ENCODE data around the gene NAGLU. TPM values are rescaled to one million over a fixed set of nuclear protein-coding genes. Genes with fewer than 3 reads are reported as not detected.

The NAGLU gene
- total and polyA plus RNA-seq, 2 experiments from 2014 or later, result 39.4 to 68.1 TPM

DNA sequence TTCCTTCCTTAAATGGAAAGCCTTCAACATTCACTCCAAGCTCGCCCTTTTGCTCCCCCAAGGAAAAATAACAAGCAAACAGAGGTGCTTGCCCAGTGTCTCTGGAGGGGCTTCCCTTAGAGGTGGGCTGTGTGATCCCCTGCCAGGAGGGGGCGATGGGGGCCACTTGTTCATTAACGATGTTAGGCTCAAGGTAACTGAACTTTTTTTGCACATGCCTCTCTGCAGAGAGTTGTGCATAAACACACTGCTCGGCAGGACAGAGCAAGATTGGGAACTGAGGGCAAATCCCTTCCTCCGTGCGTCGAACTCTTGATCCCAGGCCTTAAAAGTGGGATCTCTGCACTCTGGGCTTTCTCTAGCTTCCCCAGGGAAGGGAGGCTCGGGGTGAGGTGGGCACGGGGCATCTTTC is 15.5 kb upstream of the NAGLU start:
- Histone ChIP-seq H3K27me3 (replicated peaks; ENCODE audit: insufficient read depth) (no peaks in the 10 kb centered on the region), H3K9ac (peak overlapping the region; percentile 83), H3K36me3 (ENCODE audit: low read depth) (no peaks in the 10 kb centered on the region), H3K9me3 (ENCODE audit: low read depth) (no peaks in the 10 kb centered on the region), H3K79me2 (ENCODE audit: insufficient read depth) (no peaks in the 10 kb centered on the region), H3F3A (ENCODE audit: insufficient read depth) (peaks cover 78% of the 10 kb centered on the region), H3K27ac (peak overlapping the region; percentile 99), H2AFZ (no peak overlapping the region), H3K4me1 (ENCODE audit: insufficient read depth) (peaks cover 71% of the 10 kb centered on the region), H3K4me2 (ENCODE audit: unreplicated experiment) (peak overlapping the region; percentile 74), H4K20me1 (ENCODE audit: insufficient read depth) (no peaks in the 10 kb centered on the region), H3K4me3 (peak overlapping the region; percentile 43), H3K9me2 (ENCODE audit: insufficient read depth) (no peaks in the 10 kb centered on the region)
- WGBS, 2 experiments (ENCODE audit: low coverage in 1 of 2, low lambda C conversion rate in 2 of 2, missing lambda C conversion rate in 2 of 2), result 6 to 13% methylated on average over 8 to 9 of the region's 9 CpGs
- TF ChIP-seq EZH2 (IDR thresholded peaks at IDR 0.05; ENCODE audit: insufficient read depth, poor library complexity, severe bottlenecking), result no peak
- TF ChIP-seq EZH2phosphoT487 (IDR thresholded peaks at IDR 0.05; ENCODE audit: insufficient read depth, low read depth), result no peak
- DNase-seq, result peak; percentile 50
- in situ Hi-C loops (cut with MboI), result loop anchor here (10.0 kb wide), 1 partner anchor 196 kb away; no protein-coding TSS in a partner anchor

DNA sequence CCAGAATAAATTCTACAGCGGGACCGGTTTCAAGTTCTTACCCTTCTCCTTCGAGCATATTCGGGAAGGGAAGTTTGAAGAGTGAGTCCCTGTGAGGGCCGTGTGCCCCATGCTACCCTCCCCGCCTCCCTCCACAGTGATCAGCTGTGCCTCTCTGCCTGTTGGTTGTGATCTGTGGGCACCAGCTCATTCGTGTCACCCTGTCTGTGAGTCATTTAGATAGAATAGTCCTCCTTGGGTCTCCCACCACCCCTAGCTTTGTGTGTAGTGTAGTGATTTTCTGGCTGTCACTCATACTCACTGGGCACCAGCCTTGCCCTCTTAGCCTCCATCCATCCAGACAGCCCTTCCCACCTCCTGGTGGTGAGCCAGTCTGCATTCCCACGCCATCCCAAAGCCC is 15.0 kb upstream of the NAGLU start:
- peak overlapping the region; percentile 83 for H3K9ac ChIP-seq
- in situ Hi-C loops (cut with MboI), result loop anchor here (10.0 kb wide), 1 partner anchor 196 kb away; no protein-coding TSS in a partner anchor
- H3K36me3 ChIP-seq (ENCODE audit: low read depth), result no peaks in the 10 kb centered on the region
- no peaks in the 10 kb centered on the region for H3K27me3 ChIP-seq (replicated peaks; ENCODE audit: insufficient read depth)
- peaks cover 78% of the 10 kb centered on the region for H3F3A ChIP-seq (ENCODE audit: insufficient read depth)
- H3K79me2 ChIP-seq (ENCODE audit: insufficient read depth), result no peaks in the 10 kb centered on the region
- no peak for TF ChIP-seq EZH2 (IDR thresholded peaks at IDR 0.05; ENCODE audit: insufficient read depth, poor library complexity, severe bottlenecking)
- no peak for TF ChIP-seq EZH2phosphoT487 (IDR thresholded peaks at IDR 0.05; ENCODE audit: insufficient read depth, low read depth)
- H3K9me2 ChIP-seq (ENCODE audit: insufficient read depth), result no peaks in the 10 kb centered on the region
- 22 to 23% methylated on average over 8 of the region's 8 CpGs for WGBS, 2 experiments (ENCODE audit: low coverage in 1 of 2, low lambda C conversion rate in 2 of 2, missing lambda C conversion rate in 2 of 2)
- peaks cover 76% of the 10 kb centered on the region for H3K4me1 ChIP-seq (ENCODE audit: insufficient read depth)
- H3K4me2 ChIP-seq (ENCODE audit: unreplicated experiment), result peak overlapping the region; percentile 74
- H3K4me3 ChIP-seq, result peak overlapping the region; percentile 43; the same call in 1 of the 2 replicates
- H3K27ac ChIP-seq, result peak overlapping the region; percentile 99
- H3K9me3 ChIP-seq (ENCODE audit: low read depth), result no peaks in the 10 kb centered on the region
- no peaks in the 10 kb centered on the region for H4K20me1 ChIP-seq (ENCODE audit: insufficient read depth)
- peak; percentile 47 for DNase-seq
- H2AFZ ChIP-seq, result no peak overlapping the region

DNA sequence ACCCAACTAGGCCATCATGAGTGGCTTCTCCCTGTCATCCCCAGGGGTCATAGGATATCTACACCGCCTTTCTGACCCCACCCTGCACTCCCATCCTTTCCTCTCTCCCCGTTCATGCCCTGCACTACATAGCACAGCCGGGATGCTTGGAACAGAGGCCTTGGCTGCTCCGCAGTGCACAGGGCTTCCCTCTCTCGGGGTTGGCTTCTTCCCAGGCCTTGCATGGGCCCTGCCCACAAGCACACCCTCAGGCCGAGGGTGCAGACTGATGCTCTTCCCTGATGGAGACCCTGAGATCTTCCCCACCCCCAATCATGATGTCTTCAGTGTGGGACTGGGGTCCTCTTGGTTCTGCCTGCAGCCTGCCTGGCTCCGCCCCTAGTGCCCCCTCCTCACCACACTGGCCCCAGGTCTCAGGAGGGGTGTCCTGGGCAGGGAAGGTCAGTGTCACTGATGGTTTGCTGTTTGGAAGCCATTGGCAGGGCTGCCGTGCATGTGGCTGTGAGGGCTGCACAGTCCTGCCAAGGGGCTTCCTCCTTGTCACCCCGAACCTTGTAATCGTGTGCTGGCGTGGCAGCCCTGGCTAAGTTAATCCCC is 14.3 kb upstream of the NAGLU start:
- in situ Hi-C loops (cut with MboI), result loop anchor here (10.0 kb wide), 1 partner anchor 197 kb away; no protein-coding TSS in a partner anchor
- no peaks in the 10 kb centered on the region for H3K27me3 ChIP-seq (replicated peaks; ENCODE audit: insufficient read depth)
- H3K4me2 ChIP-seq (ENCODE audit: unreplicated experiment), result peak overlapping the region; percentile 74
- peaks cover 81% of the 10 kb centered on the region for H3F3A ChIP-seq (ENCODE audit: insufficient read depth)
- WGBS, 2 experiments (ENCODE audit: low coverage in 1 of 2, low lambda C conversion rate in 2 of 2, missing lambda C conversion rate in 2 of 2), result 42 to 49% methylated on average over 11 of the region's 11 CpGs
- no peaks in the 10 kb centered on the region for H4K20me1 ChIP-seq (ENCODE audit: insufficient read depth)
- no peaks in the 10 kb centered on the region for H3K36me3 ChIP-seq (ENCODE audit: low read depth)
- DNase-seq, result peak; percentile 51
- H3K9me2 ChIP-seq (ENCODE audit: insufficient read depth), result no peaks in the 10 kb centered on the region
- H3K27ac ChIP-seq, result peak overlapping the region; percentile 99
- no peak overlapping the region for H2AFZ ChIP-seq
- H3K4me1 ChIP-seq (ENCODE audit: insufficient read depth), result peaks cover 83% of the 10 kb centered on the region
- H3K9ac ChIP-seq, result peak overlapping the region; percentile 83
- TF ChIP-seq EZH2 (IDR thresholded peaks at IDR 0.05; ENCODE audit: insufficient read depth, poor library complexity, severe bottlenecking), result no peak
- no peak for TF ChIP-seq EZH2phosphoT487 (IDR thresholded peaks at IDR 0.05; ENCODE audit: insufficient read depth, low read depth)
- H3K9me3 ChIP-seq (ENCODE audit: low read depth), result no peaks in the 10 kb centered on the region
- no peak overlapping the region for H3K4me3 ChIP-seq
- no peaks in the 10 kb centered on the region for H3K79me2 ChIP-seq (ENCODE audit: insufficient read depth)

DNA sequence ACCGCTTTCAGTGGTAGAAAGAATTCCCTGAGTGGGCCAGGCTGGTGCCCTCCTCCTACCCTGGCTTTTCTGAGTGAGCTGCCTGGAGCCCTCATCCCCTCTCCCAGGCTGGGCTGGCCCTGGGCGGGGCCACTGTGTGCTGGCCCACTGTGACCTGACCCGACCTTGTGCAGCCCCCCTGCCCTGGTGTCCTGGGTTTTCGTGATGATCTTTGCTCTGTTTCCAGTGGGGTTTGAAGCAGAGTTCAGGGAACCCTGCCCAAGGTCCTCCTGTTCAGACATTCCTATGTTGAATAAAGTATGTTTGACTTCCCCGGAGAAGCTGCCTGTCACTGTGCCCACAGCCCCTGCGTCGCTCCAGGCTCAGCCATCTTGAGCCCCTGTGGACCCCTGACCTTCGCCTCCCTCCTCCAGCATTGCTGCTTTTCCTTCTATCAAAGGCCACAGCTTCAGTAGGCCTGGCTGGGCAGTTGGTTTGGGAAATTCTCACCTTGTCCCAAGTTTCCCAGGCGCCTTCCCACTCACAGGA is 13.7 kb upstream of the NAGLU start:
- peak overlapping the region; percentile 99 for H3K27ac ChIP-seq
- TF ChIP-seq EZH2 (IDR thresholded peaks at IDR 0.05; ENCODE audit: insufficient read depth, poor library complexity, severe bottlenecking) (no peak), EZH2phosphoT487 (IDR thresholded peaks at IDR 0.05; ENCODE audit: insufficient read depth, low read depth) (no peak)
- no peaks in the 10 kb centered on the region for H3K36me3 ChIP-seq (ENCODE audit: low read depth)
- H3K9ac ChIP-seq, result peak overlapping the region; percentile 83; the same call in 1 of the 2 replicates
- WGBS, 2 experiments (ENCODE audit: low coverage in 1 of 2, low lambda C conversion rate in 2 of 2, missing lambda C conversion rate in 2 of 2), result 66 to 71% methylated on average over 8 to 9 of the region's 9 CpGs
- H3F3A ChIP-seq (ENCODE audit: insufficient read depth), result peaks cover 76% of the 10 kb centered on the region
- no peak overlapping the region for H3K4me2 ChIP-seq (ENCODE audit: unreplicated experiment)
- H3K4me1 ChIP-seq (ENCODE audit: insufficient read depth), result peaks cover 86% of the 10 kb centered on the region
- no peaks in the 10 kb centered on the region for H3K27me3 ChIP-seq (replicated peaks; ENCODE audit: insufficient read depth)
- H3K9me3 ChIP-seq (ENCODE audit: low read depth), result no peaks in the 10 kb centered on the region
- no peaks in the 10 kb centered on the region for H3K9me2 ChIP-seq (ENCODE audit: insufficient read depth)
- DNase-seq, result no peak
- in situ Hi-C loops (cut with MboI), result loop anchor here (10.0 kb wide), 1 partner anchor 198 kb away; no protein-coding TSS in a partner anchor
- H3K79me2 ChIP-seq (ENCODE audit: insufficient read depth), result no peaks in the 10 kb centered on the region
- H2AFZ ChIP-seq, result no peak overlapping the region
- no peaks in the 10 kb centered on the region for H4K20me1 ChIP-seq (ENCODE audit: insufficient read depth)
- H3K4me3 ChIP-seq, result no peak overlapping the region

Measured in GM23248 (cell line).